CD4-positive, alpha-beta T cell treated with Interleukin-15 for 4 hours (primary cell): ENCODE results near the gene GPRC5B.

Experiments
- DNase-seq: peaks from one replicate; pipeline ENCODE4 v3.0.0-alpha.2; 2020; ENCODE audit warnings: low spot score

Gene GPRC5B

DNA sequence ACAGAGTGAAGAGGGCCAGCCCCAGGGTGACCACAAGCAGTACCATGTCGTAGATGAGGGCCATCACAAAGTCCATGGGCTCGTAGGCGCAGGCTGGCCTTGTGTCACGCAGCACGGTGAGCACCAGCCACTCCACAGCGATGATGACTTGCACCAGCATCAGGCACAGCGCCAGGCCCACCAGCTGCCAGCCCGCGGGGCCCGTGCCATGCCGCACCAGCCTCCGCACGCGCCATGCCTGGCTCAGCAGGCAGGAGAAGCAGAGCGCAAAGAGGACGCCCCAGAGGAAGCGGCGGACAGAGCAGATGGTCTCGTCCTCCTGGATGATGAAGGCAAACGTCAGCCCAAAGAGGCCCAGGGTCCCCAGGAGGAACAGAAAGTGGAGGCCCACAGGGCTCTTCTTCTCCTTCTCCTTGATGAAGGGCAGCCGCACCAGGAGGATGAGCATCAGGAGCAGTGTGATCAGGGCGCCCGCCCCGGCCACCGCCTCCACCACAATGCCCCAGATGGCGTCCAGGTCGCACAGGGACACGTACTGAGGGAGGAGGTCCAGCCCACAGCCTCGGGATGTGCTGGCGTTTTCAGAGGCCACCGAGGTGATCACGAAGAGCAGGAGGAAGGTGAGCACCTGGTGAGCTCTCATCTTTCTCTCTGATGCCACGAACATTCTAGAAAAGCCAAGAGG, 12.3 kb downstream of the GPRC5B start:
- no peak for DNase-seq

DNA sequence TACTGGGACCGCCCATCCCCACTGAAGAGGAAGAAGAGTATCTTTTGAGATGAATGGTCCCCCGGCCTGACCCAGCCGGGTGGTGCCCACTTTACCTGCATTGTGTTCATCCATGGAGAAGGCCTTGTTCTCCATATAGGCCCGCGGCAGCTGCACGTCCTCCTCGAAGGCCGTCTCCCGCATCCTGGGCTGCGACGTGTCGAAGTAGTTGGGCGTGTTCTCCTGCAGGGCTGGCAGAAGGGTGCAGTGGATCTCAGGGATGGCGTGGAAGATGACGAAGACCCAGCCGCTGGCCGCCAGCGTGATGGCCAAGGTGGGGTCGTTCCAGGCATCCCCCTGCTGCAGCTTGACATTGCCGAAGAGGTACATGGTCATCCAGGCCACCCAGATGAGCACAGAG, 12.9 kb downstream of the GPRC5B start:
- DNase-seq: no peak

DNA sequence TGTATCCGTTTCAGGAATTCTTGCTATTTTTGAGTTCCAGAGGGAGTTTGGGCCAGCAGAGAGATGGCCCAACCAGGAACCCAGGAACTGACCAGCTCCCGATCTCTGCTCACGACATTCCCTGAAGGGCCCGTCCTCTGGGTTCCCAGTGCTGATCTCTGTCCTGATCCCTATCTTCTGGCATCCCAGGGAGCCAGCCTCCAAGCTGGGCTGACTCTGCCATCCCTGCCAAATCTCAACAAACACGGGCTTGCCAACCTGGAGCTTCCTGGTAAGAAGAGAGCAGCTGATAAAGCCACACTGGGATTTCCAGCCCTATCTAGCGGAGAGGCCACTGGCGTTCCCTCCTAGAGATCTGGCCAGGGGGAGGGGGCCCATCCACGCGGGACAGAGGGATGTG, 16.2 kb downstream of the GPRC5B start:
- DNase-seq: no peak

DNA sequence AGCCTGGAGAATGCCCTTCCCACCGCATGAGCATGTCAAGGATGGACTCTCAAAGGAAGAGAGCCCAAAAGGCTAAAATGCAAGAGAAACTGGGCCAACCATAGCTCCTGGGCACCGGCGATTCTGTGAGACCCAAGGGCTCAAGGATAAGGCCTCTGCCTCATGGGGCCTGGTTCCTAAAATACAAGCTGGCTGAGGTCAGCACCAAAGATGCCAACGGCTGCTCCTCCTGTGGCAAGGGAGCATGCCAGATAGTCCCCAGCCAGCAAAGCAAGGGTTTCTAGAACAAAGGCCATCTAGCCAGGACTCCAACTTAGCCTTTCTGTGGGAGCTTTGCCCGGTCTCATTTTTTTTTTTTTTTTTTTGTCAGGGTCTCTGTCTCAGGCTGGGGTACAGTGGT, 20.1 kb downstream of the GPRC5B start:
- DNase-seq: no peak

DNA sequence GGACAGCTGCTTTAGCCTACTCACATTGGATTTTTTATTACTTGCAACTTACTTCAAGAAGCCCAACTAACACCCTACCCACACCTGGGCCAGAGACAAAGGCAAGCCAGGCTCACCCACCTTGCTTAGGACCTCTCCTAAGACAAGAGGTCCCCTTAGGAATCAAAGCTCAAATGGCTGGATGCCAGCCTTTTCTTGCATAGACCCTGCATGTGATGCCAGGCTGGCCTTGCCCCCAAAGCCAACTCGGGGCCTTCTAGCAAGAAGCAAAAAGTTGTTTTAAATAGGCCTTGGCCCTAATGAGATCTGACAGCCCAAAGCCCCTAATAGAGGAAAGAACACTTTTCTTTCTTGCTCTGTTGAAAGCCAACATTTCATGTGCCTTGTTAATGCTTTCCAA, 20.7 kb downstream of the GPRC5B start:
- DNase-seq: no peak

DNA sequence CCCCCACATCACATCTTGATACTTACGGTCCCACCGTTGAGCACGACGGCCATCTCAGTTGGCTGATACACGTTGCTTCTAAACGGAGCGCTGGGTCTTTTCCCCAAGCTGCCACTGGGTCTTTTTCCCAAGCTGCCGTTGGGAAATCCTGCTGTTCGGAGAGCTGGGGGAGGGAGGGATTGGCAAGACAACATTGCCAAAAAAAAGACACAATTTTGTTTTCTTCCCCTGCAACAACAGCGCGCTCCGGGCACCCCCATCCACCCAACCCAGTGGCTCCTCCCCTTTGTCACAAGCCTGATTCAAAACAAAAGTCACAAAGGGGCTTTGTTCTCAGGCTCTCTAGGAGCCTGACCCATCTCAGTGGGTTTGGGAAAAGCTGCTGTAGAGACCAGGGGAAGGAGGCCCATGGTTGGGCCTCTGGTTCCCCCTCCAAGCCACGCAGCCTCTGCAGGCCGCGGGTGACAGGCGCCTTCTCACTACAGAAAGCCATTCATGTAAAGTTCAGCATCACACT, 22.8 kb downstream of the GPRC5B start:
- DNase-seq: no peak

DNA sequence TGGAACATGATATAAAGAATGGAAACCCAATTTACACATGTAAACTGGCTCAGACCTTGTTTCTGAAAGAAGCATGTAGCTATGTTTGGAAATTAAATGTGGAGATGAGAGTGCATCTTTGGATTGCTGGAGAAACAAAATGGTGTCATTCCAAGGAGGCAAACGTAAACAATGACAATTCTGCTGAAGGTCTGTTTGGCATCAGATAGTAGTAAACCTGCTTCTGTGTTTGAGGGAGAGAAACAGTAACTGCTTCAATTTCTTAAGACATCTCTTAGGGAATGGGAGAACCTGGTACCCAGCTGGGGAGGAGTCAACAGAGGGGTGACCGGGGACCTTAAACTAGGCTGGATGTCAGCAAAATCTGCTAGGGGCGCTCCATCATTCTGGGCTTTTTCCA, 23.5 kb downstream of the GPRC5B start:
- no peak for DNase-seq

DNA sequence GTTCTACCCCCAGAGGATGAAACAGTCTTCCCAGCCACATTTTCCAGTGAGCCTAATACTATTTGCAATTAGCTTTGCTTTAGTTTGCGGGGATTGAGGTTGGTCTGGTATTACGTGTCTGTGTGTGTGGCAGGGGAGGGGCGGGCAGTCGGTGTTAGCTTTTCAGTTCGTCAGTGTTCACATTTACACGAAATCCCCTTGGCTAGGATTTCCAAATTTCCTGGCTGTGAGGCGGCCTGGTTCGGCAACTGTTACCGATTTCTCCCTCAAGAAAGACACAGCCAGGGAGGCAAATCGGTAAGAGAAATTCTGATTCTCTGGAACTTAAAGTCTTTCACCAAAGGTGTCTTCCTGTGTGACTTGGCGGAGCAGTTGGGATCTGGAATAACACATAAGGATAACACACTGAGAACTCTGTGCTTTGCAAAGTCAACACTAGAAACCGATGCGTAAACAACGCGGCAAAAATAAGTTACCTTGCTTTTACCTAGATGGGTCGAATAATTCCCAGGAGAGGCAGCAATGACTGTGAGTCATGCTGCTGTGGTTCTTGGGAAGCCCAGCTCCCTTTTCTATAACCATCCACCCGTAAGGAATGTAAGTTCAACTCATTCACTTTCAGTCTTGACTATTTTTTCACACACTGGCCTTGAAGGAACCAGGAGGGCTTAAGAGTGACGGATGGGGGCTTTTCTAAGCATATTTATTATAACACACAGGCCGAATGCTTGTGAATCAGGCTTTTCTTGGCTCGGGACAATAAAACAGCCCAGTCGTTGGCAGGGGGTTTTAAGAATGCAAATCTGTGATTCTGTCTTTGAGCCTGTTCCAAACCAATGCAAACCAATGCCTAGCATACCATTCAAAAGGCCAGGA, 24.2 kb downstream of the GPRC5B start:
- no peak for DNase-seq

DNA sequence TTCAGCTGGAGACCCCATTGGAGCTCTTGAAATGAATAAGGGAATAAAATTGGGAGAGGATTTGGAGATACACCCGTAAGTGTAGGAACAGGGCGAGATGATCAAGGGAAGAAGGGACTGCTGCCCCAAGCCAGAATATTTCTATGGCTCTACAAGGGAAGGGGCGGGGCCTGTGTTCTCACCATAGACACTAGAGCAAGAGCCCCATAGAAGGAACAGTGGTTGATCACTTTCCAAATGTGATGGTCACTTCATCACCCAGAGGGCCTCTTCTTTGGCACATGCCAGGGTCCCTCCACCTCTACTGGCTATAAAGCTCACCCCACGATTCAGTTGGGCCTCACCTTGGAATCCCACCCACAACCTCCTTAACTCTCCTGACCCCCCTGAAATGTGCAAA, 25.0 kb downstream of the GPRC5B start:
- no peak for DNase-seq

DNA sequence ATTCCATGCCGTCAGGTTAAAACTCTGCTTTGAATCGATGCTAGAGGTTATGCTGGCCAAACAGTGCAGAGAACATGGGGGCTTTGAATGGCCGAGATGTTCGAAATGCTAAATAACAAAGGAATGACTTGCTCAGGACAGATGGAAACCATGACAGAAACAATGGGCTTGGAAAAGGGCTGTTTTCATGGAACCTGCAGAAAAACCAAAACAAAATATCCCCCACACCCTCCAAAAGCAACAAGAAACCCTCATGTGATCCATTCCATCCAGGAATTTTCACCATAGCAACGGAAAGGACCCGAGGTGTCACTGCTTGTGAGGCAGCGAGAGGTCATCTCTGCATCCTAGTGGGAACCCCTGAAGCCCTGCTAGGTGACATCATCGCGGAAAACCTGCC, 25.5 kb downstream of the GPRC5B start:
- DNase-seq: no peak

DNA sequence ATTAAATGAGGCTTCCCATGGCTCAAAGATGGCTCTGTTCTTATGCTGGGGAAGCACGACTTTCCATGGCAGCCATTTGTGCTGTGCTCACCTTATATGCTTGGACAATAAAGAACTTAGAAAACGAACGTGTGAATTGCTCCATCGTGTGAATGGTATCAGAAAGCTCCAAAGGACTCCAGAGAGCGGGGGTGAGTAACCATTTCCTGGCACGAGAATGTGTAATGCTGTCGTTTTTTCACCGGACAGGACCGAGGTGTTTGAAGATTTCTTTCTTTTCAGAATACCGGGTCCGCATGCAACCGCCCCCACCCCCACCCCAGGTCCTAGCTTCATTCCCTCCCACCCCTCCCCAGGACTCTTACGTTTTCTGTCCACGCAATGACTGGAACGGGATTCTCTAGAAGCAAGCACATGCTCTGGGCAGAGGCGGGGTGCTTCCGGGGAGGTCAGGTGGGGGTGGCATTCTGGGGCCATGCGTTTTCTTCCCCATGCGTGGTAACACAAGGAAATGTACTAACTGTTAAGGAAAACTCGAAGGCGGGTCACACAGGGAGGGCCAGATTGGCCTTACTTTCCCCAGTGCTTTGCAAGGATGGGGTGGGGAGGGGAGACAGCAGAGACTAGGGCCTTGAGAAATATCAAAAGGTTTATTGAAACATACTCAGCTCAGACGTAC, 26.2 kb downstream of the GPRC5B start:
- no peak for DNase-seq

DNA sequence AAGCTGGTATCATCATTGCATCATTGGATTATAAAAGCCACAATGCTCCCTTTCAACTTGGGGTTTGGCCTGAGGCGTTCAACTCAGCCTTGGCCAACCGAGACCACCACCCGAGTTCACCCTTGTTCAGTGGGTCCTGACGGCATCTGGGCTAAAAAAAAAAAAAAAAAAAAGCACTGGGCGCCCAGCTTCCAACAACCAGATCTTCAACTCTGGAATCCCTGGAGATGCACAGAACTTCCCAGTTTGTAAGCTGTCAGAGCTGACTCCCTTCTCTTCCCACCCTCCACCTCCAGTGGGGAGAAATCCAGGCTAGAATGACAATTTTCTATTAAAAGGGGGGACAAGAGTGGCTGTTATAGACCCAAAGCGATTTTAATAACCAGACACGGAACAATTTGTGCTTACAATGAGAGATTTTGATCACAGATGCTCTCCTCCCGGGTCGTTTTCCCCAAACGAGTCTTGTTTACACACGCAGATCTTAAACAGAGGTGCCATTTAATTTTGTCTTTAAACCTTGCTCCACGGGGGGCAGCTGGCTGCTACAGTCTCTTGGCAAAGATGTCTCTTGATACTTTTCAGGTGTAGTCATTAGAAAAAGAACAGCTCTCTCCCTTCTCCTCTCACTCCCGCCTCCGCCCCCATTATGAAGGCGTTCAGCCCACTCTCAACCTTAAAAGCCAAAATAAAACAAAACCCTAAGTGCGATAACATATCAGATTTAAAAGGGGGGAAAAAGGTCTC, 26.9 kb downstream of the GPRC5B start:
- no peak for DNase-seq

DNA sequence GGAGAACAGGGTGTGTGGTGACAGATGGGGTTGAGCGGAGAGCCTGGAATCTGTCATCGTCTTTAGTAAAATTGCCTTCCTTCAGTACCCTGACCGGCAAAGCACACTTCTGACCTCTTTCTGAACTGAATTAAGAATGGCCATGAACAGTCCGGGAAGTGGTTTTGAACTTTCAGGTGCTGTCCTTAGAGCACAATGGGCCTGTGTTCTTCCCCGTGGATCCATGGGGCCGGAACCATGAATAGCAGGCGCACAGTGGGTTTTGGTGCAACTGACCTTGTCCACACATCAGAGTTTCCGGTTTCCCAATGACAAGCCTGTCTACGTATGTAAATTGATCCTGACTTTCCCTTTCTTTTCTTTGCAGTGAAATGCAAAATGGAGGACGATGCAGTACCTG, 28.5 kb downstream of the GPRC5B start:
- DNase-seq: no peak

DNA sequence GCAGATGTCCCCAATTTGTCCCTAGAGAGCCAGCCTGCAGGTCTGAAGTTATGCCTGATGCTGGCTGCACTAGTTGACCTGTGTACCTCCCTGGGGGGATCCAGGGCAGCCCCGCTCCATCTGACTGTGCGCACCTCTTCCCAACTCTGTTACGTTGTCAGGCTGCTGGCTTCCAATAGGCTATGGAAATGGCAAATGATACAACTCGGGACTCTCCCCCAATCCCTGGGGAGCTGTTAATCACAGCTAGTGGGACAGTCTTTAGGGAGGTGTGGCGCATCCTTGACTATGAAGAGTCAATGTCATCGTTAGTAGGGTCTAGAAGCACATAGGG, 30.1 kb downstream of the GPRC5B start:
- no peak for DNase-seq

DNA sequence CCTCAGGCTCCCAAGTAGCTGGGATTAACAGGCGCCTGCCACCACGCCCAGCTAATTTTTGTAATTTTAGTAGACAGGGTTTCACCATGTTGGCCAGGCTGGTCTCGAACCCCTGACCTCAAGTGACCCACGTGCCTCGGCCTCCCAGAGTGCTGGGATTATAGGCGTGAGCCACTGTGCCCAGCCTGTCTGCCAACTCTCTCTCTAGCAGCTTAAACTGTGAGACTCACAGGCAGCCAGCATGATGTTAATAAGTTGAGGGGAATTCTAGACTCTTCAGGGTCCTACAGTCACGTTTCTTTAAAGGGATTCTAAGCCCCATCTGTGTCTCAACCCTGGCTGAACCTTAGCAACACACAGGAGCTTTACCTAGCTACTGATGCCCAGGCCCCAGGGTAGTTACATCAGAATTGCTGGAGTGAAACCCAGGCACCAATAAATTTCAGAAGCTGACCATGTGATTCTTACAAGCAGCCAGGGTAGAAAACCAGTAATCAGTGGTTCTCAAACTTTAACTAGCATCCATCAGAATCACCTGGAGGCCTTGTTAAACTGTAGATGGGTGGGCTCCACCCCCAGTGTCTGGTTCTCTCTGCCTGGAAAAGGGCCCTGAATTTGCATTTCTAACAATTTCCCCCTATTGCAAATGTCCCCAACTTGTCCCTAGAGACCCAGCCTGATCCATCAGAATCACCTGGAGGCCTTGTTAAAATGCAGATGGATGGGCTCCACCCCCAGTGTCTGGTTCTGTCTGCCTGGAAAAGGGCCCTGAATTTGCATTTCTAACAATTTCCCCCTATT, 30.7 kb downstream of the GPRC5B start:
- no peak for DNase-seq

DNA sequence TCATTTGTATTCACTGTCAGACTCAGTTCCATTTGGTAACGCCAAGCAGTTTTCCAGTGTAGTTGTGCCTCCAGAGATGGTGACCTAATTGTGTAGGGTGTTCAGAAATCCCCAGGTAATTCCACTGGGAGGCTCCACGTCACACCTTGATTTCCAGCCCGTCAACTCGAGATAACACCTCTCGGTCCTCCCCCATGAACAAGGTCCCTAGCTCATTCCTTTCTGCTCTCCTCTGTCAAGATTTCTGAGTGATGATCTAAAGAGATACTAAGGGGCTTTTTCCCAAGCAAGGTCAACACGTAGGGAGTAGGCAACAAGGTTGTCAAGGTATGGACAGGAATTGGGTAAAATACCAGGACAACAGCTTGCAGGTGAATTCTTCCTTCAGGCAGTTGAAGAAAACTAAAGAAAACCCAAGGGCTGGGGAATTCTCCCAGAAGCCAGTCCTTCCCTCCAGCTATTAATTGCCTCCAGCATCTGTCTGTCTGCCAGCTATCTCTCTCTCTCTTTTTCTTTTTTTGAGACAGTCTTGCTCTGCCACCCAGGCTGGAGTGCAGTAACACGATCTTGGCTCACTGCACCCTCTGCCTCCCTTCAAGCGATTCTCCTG, 31.4 kb downstream of the GPRC5B start:
- DNase-seq: no peak

DNA sequence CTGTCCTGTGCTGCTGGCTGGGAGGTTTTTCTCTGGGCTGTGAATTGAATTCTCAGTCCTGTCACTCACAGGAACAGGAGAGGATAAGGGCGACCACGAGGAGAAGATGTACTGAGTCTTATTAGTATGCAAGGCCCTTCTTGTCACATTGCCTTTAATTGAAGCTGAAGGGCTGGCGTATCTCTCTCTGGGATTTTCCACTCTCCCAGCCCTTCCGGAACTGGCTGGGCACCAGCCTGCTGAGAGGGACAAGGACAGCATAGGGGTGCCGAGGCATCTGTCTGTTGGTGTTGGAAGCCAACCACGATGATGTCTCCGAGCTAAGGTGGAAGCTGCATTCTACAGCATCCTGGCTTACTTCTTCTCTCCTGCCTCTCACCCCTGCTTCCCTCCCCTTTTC, 33.2 kb downstream of the GPRC5B start:
- no peak for DNase-seq

DNA sequence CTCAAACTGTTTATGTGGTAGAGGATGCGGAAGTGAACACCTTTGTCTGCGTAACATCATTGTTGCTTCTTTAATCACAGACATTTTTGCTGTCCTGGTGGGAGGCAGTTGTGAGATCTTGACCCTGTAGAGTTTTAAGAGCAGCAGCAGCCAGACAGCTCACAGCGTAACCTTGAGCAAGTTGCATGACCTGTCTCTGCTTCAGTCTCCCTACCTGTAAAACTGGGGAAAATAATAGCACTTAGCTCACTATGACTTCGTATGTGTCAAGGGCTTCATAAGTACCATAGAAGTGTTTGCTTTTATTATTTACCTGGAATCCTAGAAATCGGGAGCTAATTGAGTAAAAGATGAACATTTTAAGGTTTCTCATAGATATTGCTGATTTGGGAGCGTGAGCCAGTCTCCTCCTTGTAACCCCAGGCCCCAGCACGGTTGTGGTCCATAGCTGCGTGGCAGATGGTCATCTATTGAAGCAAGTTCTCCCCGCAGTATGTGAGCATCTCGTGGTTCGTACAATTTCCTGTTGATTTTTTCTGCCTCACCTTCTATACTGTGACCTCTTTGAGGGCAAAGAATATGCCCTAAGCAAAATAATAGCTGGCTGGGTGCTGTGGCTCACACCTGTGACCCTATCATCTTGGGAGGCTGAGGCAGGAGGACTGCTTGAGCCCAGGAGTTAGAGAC, 34.4 kb downstream of the GPRC5B start:
- DNase-seq: no peak

DNA sequence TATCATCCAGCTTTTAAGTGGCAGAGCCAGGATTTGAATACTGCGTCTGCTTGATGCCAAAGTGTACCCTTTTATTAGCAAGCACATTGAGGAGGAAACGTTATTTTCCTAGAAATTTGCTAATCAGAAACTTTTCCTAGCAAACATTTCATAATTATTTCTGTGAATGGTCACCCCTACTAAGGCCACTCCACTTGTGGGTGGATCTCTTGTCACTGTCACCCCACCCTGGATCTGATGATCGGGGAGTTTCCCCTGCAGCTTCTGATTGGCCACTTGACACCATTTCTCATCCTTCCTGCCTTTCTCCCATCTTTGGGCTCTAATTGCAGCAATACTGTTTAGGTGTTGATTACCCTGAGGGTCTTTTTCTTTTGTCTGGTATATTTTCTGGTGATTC, 35.9 kb downstream of the GPRC5B start:
- DNase-seq: no peak

DNA sequence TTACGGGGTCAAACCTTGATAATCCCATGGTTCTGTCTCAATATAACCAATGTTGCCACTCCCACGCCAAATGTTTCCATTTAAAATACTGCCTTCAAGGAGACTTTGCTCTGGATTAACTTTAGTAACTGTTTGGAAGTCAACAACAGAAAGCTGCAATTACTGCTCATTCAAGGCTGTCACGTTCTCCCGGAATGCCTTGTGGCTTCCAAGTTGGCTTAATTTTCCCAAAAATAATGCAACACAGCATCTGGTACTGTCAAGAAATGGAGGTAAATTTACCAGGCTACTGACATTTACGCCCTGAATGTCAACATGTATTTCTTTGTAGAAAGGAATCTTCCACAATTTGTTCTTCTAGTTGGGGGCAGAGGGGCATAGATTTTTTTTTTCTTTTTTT, 38.2 kb downstream of the GPRC5B start:
- DNase-seq: no peak
